ENCODE measurements around the gene NR2F1.

Gene NR2F1

DNA sequence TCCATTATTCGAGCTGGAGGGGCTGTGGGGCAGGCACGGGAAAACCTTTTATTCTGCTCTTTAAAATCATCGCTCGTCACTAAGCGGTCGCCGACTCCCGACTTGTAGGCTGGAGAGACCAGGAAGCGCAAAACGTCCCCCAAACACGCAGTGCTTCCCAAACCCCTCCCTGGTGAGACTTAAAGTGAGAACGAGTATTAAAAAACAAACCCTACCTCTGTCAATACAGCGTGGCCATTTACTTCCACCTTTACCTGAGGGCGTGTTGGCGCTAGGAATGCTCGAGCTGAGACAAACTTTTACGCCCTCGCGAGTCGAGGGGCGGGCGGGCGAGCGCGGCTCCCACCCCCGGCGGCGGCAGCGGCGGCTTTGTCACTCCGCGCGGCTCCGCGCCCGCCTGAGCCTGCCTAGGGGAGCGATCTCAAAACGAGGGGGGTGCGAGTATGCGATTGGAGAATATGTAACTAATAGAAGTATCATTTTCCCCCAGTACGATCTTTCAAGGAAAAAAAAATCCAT, 2.0 kb upstream of the NR2F1 start, which contains the start of gene NR2F1-AS1:
TSS of gene NR2F1-AS1 (minus strand) at position 293 of the 519 bp plus-strand sequence.
- peak; percentile 6 for ATAC-seq
- TF ChIP-seq SNAI2 (CRISPR knock-in tag; IDR thresholded peaks at IDR 0.05) = no peak
- TF ChIP-seq, protein P1, sequence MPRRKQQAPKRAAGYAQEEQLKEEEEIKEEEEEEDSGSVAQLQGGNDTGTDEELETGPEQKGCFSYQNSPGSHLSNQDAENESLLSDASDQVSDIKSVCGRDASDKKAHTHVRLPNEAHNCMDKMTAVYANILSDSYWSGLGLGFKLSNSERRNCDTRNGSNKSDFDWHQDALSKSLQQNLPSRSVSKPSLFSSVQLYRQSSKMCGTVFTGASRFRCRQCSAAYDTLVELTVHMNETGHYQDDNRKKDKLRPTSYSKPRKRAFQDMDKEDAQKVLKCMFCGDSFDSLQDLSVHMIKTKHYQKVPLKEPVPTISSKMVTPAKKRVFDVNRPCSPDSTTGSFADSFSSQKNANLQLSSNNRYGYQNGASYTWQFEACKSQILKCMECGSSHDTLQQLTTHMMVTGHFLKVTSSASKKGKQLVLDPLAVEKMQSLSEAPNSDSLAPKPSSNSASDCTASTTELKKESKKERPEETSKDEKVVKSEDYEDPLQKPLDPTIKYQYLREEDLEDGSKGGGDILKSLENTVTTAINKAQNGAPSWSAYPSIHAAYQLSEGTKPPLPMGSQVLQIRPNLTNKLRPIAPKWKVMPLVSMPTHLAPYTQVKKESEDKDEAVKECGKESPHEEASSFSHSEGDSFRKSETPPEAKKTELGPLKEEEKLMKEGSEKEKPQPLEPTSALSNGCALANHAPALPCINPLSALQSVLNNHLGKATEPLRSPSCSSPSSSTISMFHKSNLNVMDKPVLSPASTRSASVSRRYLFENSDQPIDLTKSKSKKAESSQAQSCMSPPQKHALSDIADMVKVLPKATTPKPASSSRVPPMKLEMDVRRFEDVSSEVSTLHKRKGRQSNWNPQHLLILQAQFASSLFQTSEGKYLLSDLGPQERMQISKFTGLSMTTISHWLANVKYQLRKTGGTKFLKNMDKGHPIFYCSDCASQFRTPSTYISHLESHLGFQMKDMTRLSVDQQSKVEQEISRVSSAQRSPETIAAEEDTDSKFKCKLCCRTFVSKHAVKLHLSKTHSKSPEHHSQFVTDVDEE (CRISPR knock-in tag; IDR thresholded peaks at IDR 0.05) = no peak
- TF ChIP-seq, protein P2, sequence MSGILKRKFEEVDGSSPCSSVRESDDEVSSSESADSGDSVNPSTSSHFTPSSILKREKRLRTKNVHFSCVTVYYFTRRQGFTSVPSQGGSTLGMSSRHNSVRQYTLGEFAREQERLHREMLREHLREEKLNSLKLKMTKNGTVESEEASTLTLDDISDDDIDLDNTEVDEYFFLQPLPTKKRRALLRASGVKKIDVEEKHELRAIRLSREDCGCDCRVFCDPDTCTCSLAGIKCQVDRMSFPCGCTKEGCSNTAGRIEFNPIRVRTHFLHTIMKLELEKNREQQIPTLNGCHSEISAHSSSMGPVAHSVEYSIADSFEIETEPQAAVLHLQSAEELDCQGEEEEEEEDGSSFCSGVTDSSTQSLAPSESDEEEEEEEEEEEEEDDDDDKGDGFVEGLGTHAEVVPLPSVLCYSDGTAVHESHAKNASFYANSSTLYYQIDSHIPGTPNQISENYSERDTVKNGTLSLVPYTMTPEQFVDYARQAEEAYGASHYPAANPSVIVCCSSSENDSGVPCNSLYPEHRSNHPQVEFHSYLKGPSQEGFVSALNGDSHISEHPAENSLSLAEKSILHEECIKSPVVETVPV (CRISPR knock-in tag; IDR thresholded peaks at IDR 0.05) = no peak
- TF ChIP-seq ISL1 (CRISPR knock-in tag; IDR thresholded peaks at IDR 0.05) = no peak
- no peak for TF ChIP-seq PPARA (CRISPR knock-in tag; IDR thresholded peaks at IDR 0.05; ENCODE audit: borderline replicate concordance)
- no peak for TF ChIP-seq ZFP3 (CRISPR knock-in tag; IDR thresholded peaks at IDR 0.05)
- TF ChIP-seq CSDC2 (CRISPR knock-in tag; IDR thresholded peaks at IDR 0.05) = no peak
- TF ChIP-seq ZNF8 (CRISPR knock-in tag; IDR thresholded peaks at IDR 0.05) = no peak
- TF ChIP-seq, protein P3, sequence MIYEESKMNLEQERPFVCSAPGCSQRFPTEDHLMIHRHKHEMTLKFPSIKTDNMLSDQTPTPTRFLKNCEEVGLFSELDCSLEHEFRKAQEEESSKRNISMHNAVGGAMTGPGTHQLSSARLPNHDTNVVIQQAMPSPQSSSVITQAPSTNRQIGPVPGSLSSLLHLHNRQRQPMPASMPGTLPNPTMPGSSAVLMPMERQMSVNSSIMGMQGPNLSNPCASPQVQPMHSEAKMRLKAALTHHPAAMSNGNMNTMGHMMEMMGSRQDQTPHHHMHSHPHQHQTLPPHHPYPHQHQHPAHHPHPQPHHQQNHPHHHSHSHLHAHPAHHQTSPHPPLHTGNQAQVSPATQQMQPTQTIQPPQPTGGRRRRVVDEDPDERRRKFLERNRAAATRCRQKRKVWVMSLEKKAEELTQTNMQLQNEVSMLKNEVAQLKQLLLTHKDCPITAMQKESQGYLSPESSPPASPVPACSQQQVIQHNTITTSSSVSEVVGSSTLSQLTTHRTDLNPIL (CRISPR knock-in tag; IDR thresholded peaks at IDR 0.05; ENCODE audit: low read depth) = no peak
- TF ChIP-seq ARNTL (CRISPR knock-in tag; IDR thresholded peaks at IDR 0.05; ENCODE audit: borderline replicate concordance, low read depth) = no peak
- no peak for TF ChIP-seq ZFP30 (CRISPR knock-in tag; IDR thresholded peaks at IDR 0.05)
- TF ChIP-seq, protein P4, sequence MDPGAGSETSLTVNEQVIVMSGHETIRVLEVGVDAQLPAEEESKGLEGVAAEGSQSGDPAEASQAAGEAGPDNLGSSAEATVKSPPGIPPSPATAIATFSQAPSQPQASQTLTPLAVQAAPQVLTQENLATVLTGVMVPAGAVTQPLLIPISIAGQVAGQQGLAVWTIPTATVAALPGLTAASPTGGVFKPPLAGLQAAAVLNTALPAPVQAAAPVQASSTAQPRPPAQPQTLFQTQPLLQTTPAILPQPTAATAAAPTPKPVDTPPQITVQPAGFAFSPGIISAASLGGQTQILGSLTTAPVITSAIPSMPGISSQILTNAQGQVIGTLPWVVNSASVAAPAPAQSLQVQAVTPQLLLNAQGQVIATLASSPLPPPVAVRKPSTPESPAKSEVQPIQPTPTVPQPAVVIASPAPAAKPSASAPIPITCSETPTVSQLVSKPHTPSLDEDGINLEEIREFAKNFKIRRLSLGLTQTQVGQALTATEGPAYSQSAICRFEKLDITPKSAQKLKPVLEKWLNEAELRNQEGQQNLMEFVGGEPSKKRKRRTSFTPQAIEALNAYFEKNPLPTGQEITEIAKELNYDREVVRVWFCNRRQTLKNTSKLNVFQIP (CRISPR knock-in tag; IDR thresholded peaks at IDR 0.05; ENCODE audit: borderline replicate concordance, low read depth) = no peak
- no peak for TF ChIP-seq ZC3H10 (CRISPR knock-in tag; IDR thresholded peaks at IDR 0.05)
- no peak for TF ChIP-seq GLIS3 (CRISPR knock-in tag; IDR thresholded peaks at IDR 0.05)
- no peak for TF ChIP-seq TCF4 (CRISPR knock-in tag; IDR thresholded peaks at IDR 0.05; ENCODE audit: borderline replicate concordance)
- no peak for TF ChIP-seq PATZ1 (CRISPR knock-in tag; IDR thresholded peaks at IDR 0.05; ENCODE audit: borderline replicate concordance)
- TF ChIP-seq OSR1 (CRISPR knock-in tag; IDR thresholded peaks at IDR 0.05) = no peak
- TF ChIP-seq ZNF70 (CRISPR knock-in tag; IDR thresholded peaks at IDR 0.05) = no peak
- TF ChIP-seq ESRRG (CRISPR knock-in tag; IDR thresholded peaks at IDR 0.05) = no peak
- TF ChIP-seq RARB (CRISPR knock-in tag; IDR thresholded peaks at IDR 0.05) = no peak

DNA sequence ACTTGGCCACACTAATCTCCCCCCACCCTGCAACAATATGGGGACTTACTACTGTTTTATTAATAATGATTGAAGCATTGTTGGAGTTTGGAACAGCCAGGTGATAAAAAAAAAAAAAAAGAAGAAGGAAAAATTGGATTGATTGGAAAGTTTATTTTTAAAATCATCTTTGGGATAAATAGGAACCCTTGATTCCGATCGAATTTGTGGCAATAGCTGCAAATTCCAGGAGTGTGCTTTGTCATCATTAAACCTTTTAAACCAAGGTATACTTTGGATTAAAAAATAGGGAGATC, 907 bp upstream of the NR2F1 start:
- TF ChIP-seq TCF4 (CRISPR knock-in tag; IDR thresholded peaks at IDR 0.05; ENCODE audit: borderline replicate concordance) (no peak), ZNF70 (CRISPR knock-in tag; IDR thresholded peaks at IDR 0.05) (no peak), ZNF8 (CRISPR knock-in tag; IDR thresholded peaks at IDR 0.05) (no peak), SNAI2 (CRISPR knock-in tag; IDR thresholded peaks at IDR 0.05) (no peak), GLIS3 (CRISPR knock-in tag; IDR thresholded peaks at IDR 0.05) (no peak), BACH2 (CRISPR knock-in tag; IDR thresholded peaks at IDR 0.05; ENCODE audit: borderline replicate concordance) (no peak), OSR1 (CRISPR knock-in tag; IDR thresholded peaks at IDR 0.05) (no peak), PPARA (CRISPR knock-in tag; IDR thresholded peaks at IDR 0.05; ENCODE audit: borderline replicate concordance) (no peak), CSDC2 (CRISPR knock-in tag; IDR thresholded peaks at IDR 0.05) (no peak), TOX (CRISPR knock-in tag; IDR thresholded peaks at IDR 0.05; ENCODE audit: borderline replicate concordance) (no peak), PATZ1 (CRISPR knock-in tag; IDR thresholded peaks at IDR 0.05; ENCODE audit: borderline replicate concordance) (no peak), ESRRG (CRISPR knock-in tag; IDR thresholded peaks at IDR 0.05) (no peak), RARB (CRISPR knock-in tag; IDR thresholded peaks at IDR 0.05) (no peak)
- TF ChIP-seq, protein P3 (CRISPR knock-in tag; IDR thresholded peaks at IDR 0.05; ENCODE audit: low read depth) = no peak
- TF ChIP-seq, protein P1 (CRISPR knock-in tag; IDR thresholded peaks at IDR 0.05) = no peak
- no peak for ATAC-seq

Data from SK-N-SH treated with all-trans-retinoic acid at 6 μM for 48 hours (cell line).